ENCODE results near the gene PRDM1.

DNA sequence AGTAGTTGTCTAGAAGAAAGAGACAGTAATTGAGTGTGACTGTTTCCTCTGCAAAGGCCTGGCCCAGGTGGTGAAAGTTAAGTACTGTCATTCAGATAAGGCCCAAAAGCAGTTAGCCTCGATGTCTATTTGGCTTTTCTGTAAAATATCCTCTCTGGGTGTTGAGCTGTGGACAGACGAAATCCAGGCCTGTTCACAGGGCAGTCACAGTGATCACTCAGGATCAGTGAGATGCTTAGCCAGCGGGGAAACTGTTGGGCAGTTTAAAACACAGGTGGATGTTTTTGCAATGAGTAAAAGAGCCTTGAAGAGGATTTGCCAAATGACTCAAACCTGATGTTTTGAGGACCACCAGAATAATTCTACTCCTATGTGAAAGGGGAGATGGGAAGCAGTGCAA is 22.0 kb upstream of the PRDM1 start:
- TF ChIP-seq, protein P1, sequence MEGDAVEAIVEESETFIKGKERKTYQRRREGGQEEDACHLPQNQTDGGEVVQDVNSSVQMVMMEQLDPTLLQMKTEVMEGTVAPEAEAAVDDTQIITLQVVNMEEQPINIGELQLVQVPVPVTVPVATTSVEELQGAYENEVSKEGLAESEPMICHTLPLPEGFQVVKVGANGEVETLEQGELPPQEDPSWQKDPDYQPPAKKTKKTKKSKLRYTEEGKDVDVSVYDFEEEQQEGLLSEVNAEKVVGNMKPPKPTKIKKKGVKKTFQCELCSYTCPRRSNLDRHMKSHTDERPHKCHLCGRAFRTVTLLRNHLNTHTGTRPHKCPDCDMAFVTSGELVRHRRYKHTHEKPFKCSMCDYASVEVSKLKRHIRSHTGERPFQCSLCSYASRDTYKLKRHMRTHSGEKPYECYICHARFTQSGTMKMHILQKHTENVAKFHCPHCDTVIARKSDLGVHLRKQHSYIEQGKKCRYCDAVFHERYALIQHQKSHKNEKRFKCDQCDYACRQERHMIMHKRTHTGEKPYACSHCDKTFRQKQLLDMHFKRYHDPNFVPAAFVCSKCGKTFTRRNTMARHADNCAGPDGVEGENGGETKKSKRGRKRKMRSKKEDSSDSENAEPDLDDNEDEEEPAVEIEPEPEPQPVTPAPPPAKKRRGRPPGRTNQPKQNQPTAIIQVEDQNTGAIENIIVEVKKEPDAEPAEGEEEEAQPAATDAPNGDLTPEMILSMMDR (IDR thresholded peaks at IDR 0.05) = no peak
- TF ChIP-seq POLR2A (IDR thresholded peaks at IDR 0.05) = no peak

All from Peyer's patch (tissue), 4 donors.